Subcutaneous abdominal adipose tissue (tissue), 5 donors: ENCODE results near the gene RMDN2.

ENCODE experiments used
- H3K27ac ChIP-seq: one replicate; pipeline ENCODE4 v1.7.0; 2013; ENCODE audit warnings: low read depth, mild to moderate bottlenecking, inconsistent platforms, low read length, moderate library complexity
- H3K27me3 ChIP-seq, 5 donors: one replicate each; pipeline ENCODE4 v1.7.0; 2013; ENCODE audit warnings: low read length in 5 of 5, inconsistent platforms in 1 of 5; ENCODE audit not compliant: control insufficient read depth in 5 of 5, insufficient read depth in 4 of 5
- H3K36me3 ChIP-seq, 5 donors: one replicate each; pipeline ENCODE4 v1.7.0; 2013; ENCODE audit warnings: low read length in 5 of 5; ENCODE audit not compliant: control insufficient read depth in 5 of 5, insufficient read depth in 5 of 5
- H3K4me1 ChIP-seq, 5 donors: one replicate each; pipeline ENCODE4 v1.7.0; 2013; ENCODE audit warnings: low read length in 5 of 5, mild to moderate bottlenecking in 3 of 5, moderate library complexity in 1 of 5; ENCODE audit not compliant: control insufficient read depth in 5 of 5, insufficient read depth in 5 of 5
- H3K4me3 ChIP-seq, 5 donors: one replicate each; pipeline ENCODE4 v1.7.0; 2013; ENCODE audit warnings: low read length in 5 of 5, low read depth in 1 of 5
- H3K9ac ChIP-seq, 5 donors: one replicate each; pipeline ENCODE4 v1.7.0; 2013; ENCODE audit warnings: low read length in 5 of 5, mild to moderate bottlenecking in 4 of 5, moderate library complexity in 3 of 5
- H3K9me3 ChIP-seq, 5 donors: one replicate each; pipeline ENCODE4 v1.7.0; 2013; ENCODE audit warnings: low read length in 5 of 5; ENCODE audit not compliant: control insufficient read depth in 5 of 5
- donor health status: healthy.
- donor health status: healthy.
- donor health status: healthy.
- donor health status: healthy.
- donor health status: healthy.

The RMDN2 gene

GRCh38 chr2:38056216-38056615 lies 131.1 kb downstream of the RMDN2 start:
- H3K27ac ChIP-seq: no peak overlapping the region
- peaks cover 0 to 2% (median 0%) of the 10 kb centered on the region in 5 donors for H3K27me3 ChIP-seq
- no peaks in the 10 kb centered on the region for H3K4me1 ChIP-seq
- H3K4me3 ChIP-seq: no peak overlapping the region
- no peak overlapping the region for H3K9ac ChIP-seq
- H3K9me3 ChIP-seq: no peaks in the 10 kb centered on the region
- H3K36me3 ChIP-seq: no peaks in the 10 kb centered on the region

- Histone ChIP-seq H3K36me3 (no peaks in the 10 kb centered on the region), H3K9me3 (no peaks in the 10 kb centered on the region), H3K9ac (no peak overlapping the region), H3K4me1 (no peaks in the 10 kb centered on the region), H3K4me3 (no peak overlapping the region), H3K27ac (no peak overlapping the region), H3K27me3 (peaks cover 0 to 2% (median 0%) of the 10 kb centered on the region in 5 donors)
These were observed 132.7 kb downstream of the RMDN2 start for GRCh38 chr2:38057651-38058410.

GRCh38 chr2:38060236-38061018 lies 135.3 kb downstream of the RMDN2 start:
- no peaks in the 10 kb centered on the region for H3K4me1 ChIP-seq
- H3K27ac ChIP-seq: no peak overlapping the region

GRCh38 chr2:38064801-38065501 lies 139.9 kb downstream of the RMDN2 start:
- Histone ChIP-seq H3K27ac (no peak overlapping the region), H3K36me3 (no peaks in the 10 kb centered on the region), H3K9me3 (no peaks in the 10 kb centered on the region), H3K27me3 (no peaks in the 10 kb centered on the region), H3K4me3 (no peak overlapping the region), H3K9ac (no peak overlapping the region), H3K4me1 (peaks cover 0 to 10% (median 0%) of the 10 kb centered on the region in 5 donors)

More at GRCh38 chr2:38060236-38061018, 135.3 kb downstream of the RMDN2 start:
- no peak overlapping the region for H3K9ac ChIP-seq
- no peaks in the 10 kb centered on the region for H3K9me3 ChIP-seq
- H3K27me3 ChIP-seq: peaks cover 0 to 2% (median 0%) of the 10 kb centered on the region in 5 donors
- H3K4me3 ChIP-seq: no peak overlapping the region
- H3K36me3 ChIP-seq: no peaks in the 10 kb centered on the region

GRCh38 chr2:38065502-38066135 lies 140.5 kb downstream of the RMDN2 start:
- Histone ChIP-seq H3K36me3 (no peaks in the 10 kb centered on the region), H3K27me3 (no peaks in the 10 kb centered on the region), H3K9me3 (no peaks in the 10 kb centered on the region), H3K4me3 (no peak overlapping the region), H3K4me1 (peaks cover 0 to 10% (median 0%) of the 10 kb centered on the region in 5 donors), H3K27ac (no peak overlapping the region), H3K9ac (no peak overlapping the region)

GRCh38 chr2:38066421-38067115 lies 141.5 kb downstream of the RMDN2 start:
- H3K9me3 ChIP-seq: no peaks in the 10 kb centered on the region
- H3K27me3 ChIP-seq: no peaks in the 10 kb centered on the region
- H3K4me3 ChIP-seq: no peak overlapping the region
- H3K4me1 ChIP-seq: peaks cover 0 to 10% (median 0%) of the 10 kb centered on the region in 5 donors
- no peak overlapping the region for H3K27ac ChIP-seq
- no peak overlapping the region for H3K9ac ChIP-seq
- H3K36me3 ChIP-seq: no peaks in the 10 kb centered on the region
